K562 (cell line): ENCODE results near the gene COQ2. TPM values are rescaled to one million over a fixed set of nuclear protein-coding genes. Genes with fewer than 3 reads are reported as not detected.
A peak's percentile ranks its signal among the peaks of the same experiment; 100 is the strongest.

ENCODE experiments used
- ATAC-seq: fragments of 200-7000 bp; cut with Tn5 transposase; 3 replicates; pipeline ENCODE4 v1.9.1; 2020; ENCODE audit warnings: moderate library complexity
- BruUV-seq: library from RNA; stranded (reverse); fragments of 400-500 nt; replicated peaks from 2 replicates; lab custom pipeline; 2021; lab: Mats Ljungman, UMichigan
- CTCF ChIA-PET: fragments of 300-600 bp; formaldehyde crosslinking; extraction: SDS; loops from one replicate; lab custom pipeline; 2021; ENCODE audit warnings: low intra/inter-chr PET ratio; lab: Yijun Ruan, JAX
- POLR2A ChIA-PET: fragments of 300-600, 350-650 bp; sonication (Branson Sonifier 250); formaldehyde crosslinking; extraction: SDS; loops from one replicate; lab custom pipeline; 2021; ENCODE audit warnings: antibody characterized with exemption, inconsistent platforms; lab: Yijun Ruan, JAX
- DNase-seq, 4 experiments: peaks; one replicate each; pipeline versions ENCODE4 v3.0.0 to v3.0.0-alpha.2; 2011 to 2018; ENCODE audit warnings: low spot score in 3 of 4, mixed read lengths in 3 of 4; ENCODE audit errors: extremely low read depth in 1 of 4
- FAIRE-seq: peaks from 2 replicates; lab custom pipeline; 2011; peaks lifted over from hg19 to GRCh38; lab: Jason Lieb, UNC
- H2AFZ ChIP-seq: 2 replicates; pipeline ENCODE4 v1.6.0; 2011; ENCODE audit warnings: low read depth, low read length, control low read depth, inconsistent platforms
- H3K27ac ChIP-seq: fragments of 200-600 bp; 3 replicates; pipeline ENCODE4 v1.8.0; 2011; ENCODE audit warnings: low read depth, mild to moderate bottlenecking, control low read depth, inconsistent platforms, low read length, moderate library complexity, mixed read lengths; ENCODE audit errors: extremely low read depth
- H3K27me3 ChIP-seq, 2 experiments: fragments of 300-600 bp in 1 of 2; 2 replicates in 1 of 2; 3 replicates in 1 of 2; pipeline versions ENCODE4 v1.6.0 to v1.8.0; 2011; ENCODE audit warnings: inconsistent platforms in 2 of 2, low read length in 2 of 2, mild to moderate bottlenecking in 1 of 2, mixed read lengths in 1 of 2, moderate library complexity in 1 of 2; ENCODE audit not compliant: control insufficient read depth in 2 of 2, insufficient read depth in 2 of 2
- H3K36me3 ChIP-seq: fragments of 300-600 bp; 3 replicates; pipeline ENCODE4 v1.8.0; 2011; ENCODE audit warnings: mild to moderate bottlenecking, low read length, inconsistent platforms; ENCODE audit not compliant: control insufficient read depth, insufficient read depth
- H3K4me1 ChIP-seq, 2 experiments: fragments of 200-600 bp in 1 of 2; replicated peaks in 1 of 2; 2 replicates in 1 of 2; 3 replicates in 1 of 2; pipeline versions ENCODE4 v1.5.1 to v1.8.0; 2011; ENCODE audit warnings: inconsistent platforms in 2 of 2, low read length in 2 of 2, mild to moderate bottlenecking in 1 of 2, mixed read lengths in 1 of 2, moderate library complexity in 1 of 2; ENCODE audit not compliant: control insufficient read depth in 2 of 2, insufficient read depth in 2 of 2
- H3K4me2 ChIP-seq: 2 replicates; pipeline ENCODE4 v1.6.1; 2011; ENCODE audit warnings: low read length, control low read depth, inconsistent platforms, mixed read lengths; ENCODE audit not compliant: insufficient read depth
- H3K4me3 ChIP-seq: fragments of 200-600 bp; sonication (generic), shearing (Covaris generic); 2 replicates; pipeline ENCODE4 v1.5.1; 2016; ENCODE audit warnings: control low read depth, inconsistent platforms
- H3K79me2 ChIP-seq: fragments of 200-600 bp; 3 replicates; pipeline ENCODE4 v1.8.0; 2011; ENCODE audit warnings: low read length, inconsistent platforms; ENCODE audit not compliant: control insufficient read depth, insufficient read depth
- H3K9ac ChIP-seq, 2 experiments: 2 replicates each; pipeline versions ENCODE4 v1.6.0 to v1.6.1; 2011; ENCODE audit warnings: low read depth in 2 of 2, low read length in 2 of 2, control low read depth in 1 of 2, inconsistent platforms in 1 of 2, mild to moderate bottlenecking in 1 of 2, mixed read lengths in 1 of 2; ENCODE audit not compliant: insufficient read depth in 1 of 2
- H3K9me1 ChIP-seq: one replicate; pipeline ENCODE4 v1.6.0; 2011; ENCODE audit warnings: inconsistent platforms, mild to moderate bottlenecking, low read length, moderate library complexity; ENCODE audit not compliant: control insufficient read depth, insufficient read depth
- H3K9me3 ChIP-seq: replicated peaks from 2 replicates; pipeline ENCODE4 v1.5.1; 2011; ENCODE audit warnings: low read depth, low read length, inconsistent platforms; ENCODE audit not compliant: control insufficient read depth, insufficient read depth
- H4K20me1 ChIP-seq: replicated peaks from 2 replicates; pipeline ENCODE4 v1.6.1; 2011; ENCODE audit warnings: low read length, inconsistent platforms, mixed read lengths; ENCODE audit not compliant: control insufficient read depth, insufficient read depth
- CEBPB ChIP-seq: fragments of 450-650 bp; IDR thresholded peaks from 2 replicates; pipeline ENCODE4 v1.6.1; 2016; ENCODE audit warnings: missing genetic modification characterization, missing compliant biosample characterization
- CEBPG ChIP-seq, 3 experiments: fragments of 200-800 bp in 1 of 3; sonication (Bioruptor generic) in 1 of 3; sonication (generic) in 1 of 3; formaldehyde crosslinking in 1 of 3; IDR thresholded peaks in 2 of 3; conservative IDR thresholded peaks in 1 of 3; 2 replicates each; pipeline versions ENCODE4 v1.6.1 to v1.8.0; 2016 to 2022; ENCODE audit warnings: missing compliant biosample characterization in 2 of 3, missing genetic modification characterization in 2 of 3, mild to moderate bottlenecking in 1 of 3, missing genetic modification reagents in 1 of 3
- MEF2A ChIP-seq: IDR thresholded peaks from 2 replicates; pipeline ENCODE4 v1.6.1; 2011; ENCODE audit warnings: low read depth, mild to moderate bottlenecking, low read length, moderate library complexity; ENCODE audit not compliant: control insufficient read depth
- WGBS: fragments of 100-300 bp; shearing (Covaris generic); methylation state at CpG from one replicate; pipeline ENCODE4 v1.1.6; 2016; ENCODE audit warnings: low coverage, mixed read lengths; ENCODE audit not compliant: insufficient coverage; ENCODE audit errors: missing lambda C conversion rate; 5-methylcytosine and 5-hydroxymethylcytosine counted together
- in situ Hi-C: fragments of 300-500 bp; cut with MboI; formaldehyde crosslinking; loops from 4 replicates; pipeline ENCODE4 v1.15.0; 2018; ENCODE audit warnings: inconsistent platforms, mixed read lengths
- intact Hi-C: fragments of 100-400 bp; cut with micrococcal nuclease; formaldehyde crosslinking; loops from 2 replicates; pipeline ENCODE4 v1.14.2; 2022
- polyA plus RNA-seq, 8 experiments: library from polyadenylated mRNA; depleted of rRNA in 4 of 8; stranded (reverse) in 5 of 8; unstranded in 3 of 8; fragments of >200 nt; fragmentation: Nextera tagmentation in 2 of 8; fragmentation: Illumina TruSeq in 1 of 8; extraction: Ambion mirVana in 2 of 8; extraction: Trizol in 1 of 8; gene quantifications; 2 replicates each; pipeline versions ENCODE4 v1.2.1 to v1.2.3, GENCODE V29; 2011 to 2014; ENCODE audit warnings: inconsistent platforms in 1 of 8, missing spikeins in 1 of 8
- total RNA-seq, 7 experiments: library from RNA; depleted of rRNA in 6 of 7; stranded (reverse); fragments of >200 nt in 6 of 7; fragmentation: Illumina TruSeq in 2 of 7; extraction: Trizol in 2 of 7; gene quantifications; 2 replicates each; pipeline versions ENCODE4 v1.2.1 to v1.2.3, GENCODE V29; 2011 to 2021; ENCODE audit warnings: low replicate concordance in 1 of 7

The COQ2 gene
- total and polyA plus RNA-seq, 9 of the 15 experiments (the other 6 are each of a cell fraction or from before 2014, with no cell fraction given): 1.9 to 13.5 (median 11.8) TPM

DNA sequence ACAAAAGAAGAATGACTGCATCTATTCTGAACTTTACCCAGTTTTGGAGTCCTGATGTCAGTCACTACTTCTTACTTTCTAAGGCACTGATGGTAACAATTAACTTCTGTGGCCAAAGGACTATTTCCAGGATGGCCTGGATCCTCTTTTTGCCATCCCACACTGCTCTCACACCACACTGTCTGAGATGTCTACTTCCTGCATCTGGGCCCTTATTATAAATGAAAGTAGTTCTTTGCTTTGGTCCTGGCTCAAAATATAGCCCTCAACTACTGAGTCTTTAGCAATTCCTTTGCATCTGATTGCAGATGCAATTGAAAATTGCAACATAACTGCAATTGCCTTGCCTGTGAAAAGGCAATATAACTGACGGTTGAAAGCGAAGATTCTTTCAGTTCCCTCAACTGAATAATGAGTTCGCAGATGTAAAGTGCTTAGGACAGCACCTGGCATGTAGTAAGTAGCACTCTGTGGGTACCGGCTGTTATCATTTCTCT, 44.2 kb downstream of the COQ2 start:
- Histone ChIP-seq H3K27me3 (peaks cover 0 to 3% of the 10 kb centered on the region in 2 experiments; a peak in 1 of 5 replicates), H3K4me1 (peaks cover 0 to 7% of the 10 kb centered on the region in 2 experiments; a peak in 2 of 5 replicates), H4K20me1 (no peaks in the 10 kb centered on the region), H3K4me3 (no peak overlapping the region), H3K9me1 (no peaks in the 10 kb centered on the region), H3K9ac (no peak overlapping the region), H3K27ac (no peak overlapping the region), H2AFZ (no peak overlapping the region), H3K9me3 (no peaks in the 10 kb centered on the region), H3K4me2 (no peak overlapping the region), H3K36me3 (no peaks in the 10 kb centered on the region), H3K79me2 (no peaks in the 10 kb centered on the region)
- FAIRE-seq (no peak), DNase-seq (no peak), ATAC-seq (no peak)
- in situ Hi-C loops (no loop called here), intact Hi-C loops (no loop called here)
- TF ChIP-seq MEF2A: no peak
- no peak for TF ChIP-seq CEBPG (CRISPR knock-in tag; IDR thresholded peaks at IDR 0.05)
- TF ChIP-seq CEBPG (tag; conservative IDR thresholded peaks at IDR 0.05 in 1 of 2, IDR thresholded peaks at IDR 0.05 in 1 of 2): 0 out of 4 replicates have a peak, but pooled peaks of 1 of the 2 experiments have one; percentile 17
- peak; percentile 33; the same call in 1 of the 2 replicates for TF ChIP-seq CEBPB (tag)
- no TSS peak for BruUV-seq
- 34% methylated on average over 4 of the region's 4 CpGs for WGBS
- ChIA-PET CTCF (no interaction called here), POLR2A (no interaction called here)
